PC-9 (cell line): ENCODE results near the gene FBXO22. TPM values are rescaled to one million over a fixed set of nuclear protein-coding genes. Genes with fewer than 3 reads are reported as not detected.
"Not testable (repeated sequence)": the region's sequence is repeated elsewhere in the genome, so short reads cannot be mapped to it uniquely, and the experiment has no call there.

Experiments
- BruUV-seq: library from RNA; stranded (reverse); fragments of 400-500 nt; replicated peaks from 2 replicates; lab custom pipeline; 2021; lab: Mats Ljungman, UMichigan
- CTCF ChIA-PET: fragments of 300-600 bp; sonication (Branson Sonifier 250); formaldehyde crosslinking; loops from one replicate; lab custom pipeline; 2022; ENCODE audit warnings: antibody characterized with exemption; lab: Charles Lee
- POLR2A ChIA-PET: fragments of 300-600 bp; sonication (Branson Sonifier 250); formaldehyde crosslinking; loops from one replicate; lab custom pipeline; 2022; ENCODE audit warnings: antibody characterized with exemption; ENCODE audit not compliant: unreplicated experiment; lab: Charles Lee
- DNase-seq, 2 experiments: peaks; one replicate each; pipeline versions ENCODE4 v3.0.0 to v3.0.0-alpha.2; 2015 to 2022; ENCODE audit warnings: mixed read lengths in 1 of 2
- H2AFZ ChIP-seq: fragments of 200-600 bp; sonication (generic); 2 replicates; pipeline ENCODE4 v1.8.1; 2017; ENCODE audit warnings: antibody characterized with exemption
- H3F3A ChIP-seq: fragments of 200-600 bp; sonication (generic); 2 replicates; pipeline ENCODE4 v1.8.1; 2017; ENCODE audit warnings: antibody characterized with exemption, mild to moderate bottlenecking, low read depth; ENCODE audit not compliant: insufficient read depth
- H3K27ac ChIP-seq: fragments of 200-600 bp; sonication (generic); 2 replicates; pipeline ENCODE4 v1.6.1; 2016; ENCODE audit warnings: mixed run types
- H3K27me3 ChIP-seq: fragments of 200-600 bp; sonication (generic); 2 replicates; pipeline ENCODE4 v1.6.1; 2016; ENCODE audit warnings: low read depth, mixed run types; ENCODE audit not compliant: insufficient read depth
- H3K36me3 ChIP-seq: fragments of 200-600 bp; sonication (generic); 2 replicates; pipeline ENCODE4 v1.6.1; 2016; ENCODE audit warnings: low read depth, mixed run types
- H3K4me1 ChIP-seq: fragments of 200-600 bp; sonication (generic); replicated peaks from 2 replicates; pipeline ENCODE4 v1.6.1; 2016; ENCODE audit warnings: mixed run types; ENCODE audit not compliant: insufficient read depth
- H3K4me2 ChIP-seq: fragments of 200-600 bp; sonication (generic); 2 replicates; pipeline ENCODE4 v1.6.1; 2017; ENCODE audit warnings: mixed run types
- H3K4me3 ChIP-seq: fragments of 200-600 bp; sonication (generic); 2 replicates; pipeline ENCODE4 v1.6.1; 2016; ENCODE audit warnings: mixed run types
- H3K79me2 ChIP-seq: fragments of 200-600 bp; sonication (generic); 2 replicates; pipeline ENCODE4 v1.6.1; 2017; ENCODE audit warnings: low read depth, mixed run types
- H3K9me2 ChIP-seq: fragments of 200-600 bp; sonication (generic); 2 replicates; pipeline ENCODE4 v1.8.1; 2017; ENCODE audit warnings: mild to moderate bottlenecking; ENCODE audit not compliant: insufficient read depth
- H3K9me3 ChIP-seq: fragments of 200-600 bp; sonication (generic); 2 replicates; pipeline ENCODE4 v1.8.1; 2016; ENCODE audit warnings: low read depth; ENCODE audit not compliant: insufficient read depth
- H4K20me1 ChIP-seq: fragments of 200-600 bp; sonication (generic); 2 replicates; pipeline ENCODE4 v1.8.1; 2017; ENCODE audit not compliant: insufficient read depth
- CTCF ChIP-seq: fragments of 200-600 bp; sonication (generic); conservative IDR thresholded peaks from 2 replicates; pipeline ENCODE4 v1.6.1; 2017; ENCODE audit warnings: mixed run types, antibody characterized with exemption, mild to moderate bottlenecking, moderate library complexity
- EZH2 ChIP-seq: fragments of 200-600 bp; sonication (generic); IDR thresholded peaks from 2 replicates; pipeline ENCODE4 v1.8.0; 2017; ENCODE audit warnings: antibody characterized with exemption, low read depth
- intact Hi-C: fragments of 100-400 bp; cut with micrococcal nuclease; formaldehyde crosslinking; loops from one replicate; pipeline ENCODE4 v1.10.0; 2022; ENCODE audit not compliant: unreplicated experiment
- total RNA-seq: library from RNA; stranded (reverse); gene quantifications from 2 replicates; pipeline ENCODE4 v1.2.3, GENCODE V29; 2021

The FBXO22 gene
- total RNA-seq, 1 experiment from 2014 or later = 37.5 TPM

- Histone ChIP-seq H3K36me3 (peaks cover 4% of the 10 kb centered on the region; the same call in 1 of the 2 replicates), H3K4me2 (no peak overlapping the region), H3F3A (no peaks in the 10 kb centered on the region), H3K9me3 (no peaks in the 10 kb centered on the region), H3K27ac (no peak overlapping the region), H3K9me2 (no peaks in the 10 kb centered on the region), H3K79me2 (no peaks in the 10 kb centered on the region), H4K20me1 (no peaks in the 10 kb centered on the region), H2AFZ (no peak overlapping the region), H3K27me3 (no peaks in the 10 kb centered on the region), H3K4me3 (no peak overlapping the region), H3K4me1 (no peaks in the 10 kb centered on the region)
- intact Hi-C loops = no loop called here
- DNase-seq = no peak
- CTCF ChIA-PET = no interaction called here
- BruUV-seq = no TSS peak
- no peak for TF ChIP-seq EZH2
- no peak for TF ChIP-seq CTCF
- POLR2A ChIA-PET = interaction anchor here (0.6 kb wide), 1 partner anchor 13 kb away, joined by 19 read pairs; no protein-coding TSS in a partner anchor
These were observed 34.2 kb upstream of the FBXO22 start for GRCh38 chr15:75869446-75869845.

- intact Hi-C loops, BruUV-seq, H4K20me1 ChIP-seq, H3K4me3 ChIP-seq, POLR2A ChIA-PET, H3K79me2 ChIP-seq, H3K4me2 ChIP-seq, DNase-seq, CTCF ChIA-PET, H3K4me1 ChIP-seq, H3F3A ChIP-seq, H3K9me2 ChIP-seq, H3K36me3 ChIP-seq, H2AFZ ChIP-seq, H3K27me3 ChIP-seq, H3K27ac ChIP-seq, H3K9me3 ChIP-seq: not testable (repeated sequence)
These were observed 32.1 kb upstream of the FBXO22 start for GRCh38 chr15:75871589-75871988.

- ChIA-PET CTCF (no interaction called here), POLR2A (no interaction called here)
- H3K4me1 ChIP-seq = no peaks in the 10 kb centered on the region
- no peaks in the 10 kb centered on the region for H3K9me2 ChIP-seq
- no peaks in the 10 kb centered on the region for H4K20me1 ChIP-seq
- no peak overlapping the region for H2AFZ ChIP-seq
- BruUV-seq = no TSS peak
- no peaks in the 10 kb centered on the region for H3K27me3 ChIP-seq
- H3K27ac ChIP-seq = no peak overlapping the region
- intact Hi-C loops = no loop called here
- TF ChIP-seq EZH2 (no peak), CTCF (no peak)
- H3K4me3 ChIP-seq = no peak overlapping the region
- H3K36me3 ChIP-seq = 0 out of 2 replicates have a peak, but pooled peaks cover 4% of the 10 kb centered on the region
- no peaks in the 10 kb centered on the region for H3F3A ChIP-seq
- no peaks in the 10 kb centered on the region for H3K9me3 ChIP-seq
- H3K4me2 ChIP-seq = no peak overlapping the region
- DNase-seq = no peak
- H3K79me2 ChIP-seq = no peaks in the 10 kb centered on the region
These were observed 31.2 kb upstream of the FBXO22 start for GRCh38 chr15:75872403-75872990.

GRCh38 chr15:75884041-75884440 is 19.6 kb upstream of the FBXO22 start:
- no peaks in the 10 kb centered on the region for H3K36me3 ChIP-seq
- CTCF ChIA-PET = no interaction called here
- H4K20me1 ChIP-seq = no peaks in the 10 kb centered on the region
- intact Hi-C loops = no loop called here
- H3K4me2 ChIP-seq = no peak overlapping the region
- no peaks in the 10 kb centered on the region for H3K9me2 ChIP-seq
- TF ChIP-seq EZH2 (no peak), CTCF (no peak)
- no peaks in the 10 kb centered on the region for H3K79me2 ChIP-seq
- H3K27ac ChIP-seq = no peak overlapping the region
- POLR2A ChIA-PET = interaction anchor here (0.6 kb wide), 1 partner anchor 166 kb away, joined by 20 read pairs; no protein-coding TSS in a partner anchor
- H2AFZ ChIP-seq = no peak overlapping the region
- H3K27me3 ChIP-seq = no peaks in the 10 kb centered on the region
- DNase-seq = no peak
- BruUV-seq = no TSS peak
- H3K9me3 ChIP-seq = no peaks in the 10 kb centered on the region
- H3F3A ChIP-seq = peaks cover 5% of the 10 kb centered on the region; the same call in 1 of the 2 replicates
- H3K4me1 ChIP-seq = no peaks in the 10 kb centered on the region
- H3K4me3 ChIP-seq = no peak overlapping the region
